Bronchial epithelial cell (primary cell): ENCODE results near the gene KIAA0232. TPM values are rescaled to one million over a fixed set of nuclear protein-coding genes. Genes with fewer than 3 reads are reported as not detected.
A peak's percentile ranks its signal among the peaks of the same experiment; 100 is the strongest.
"Not testable (repeated sequence)": the region's sequence is repeated elsewhere in the genome, so short reads cannot be mapped to it uniquely, and the experiment has no call there.

Source experiments
- DNase-seq: peaks from one replicate; pipeline ENCODE4 v3.0.0-alpha.2; 2010; ENCODE audit warnings: low read depth
- FAIRE-seq: peaks from 2 replicates; lab custom pipeline; 2011; peaks lifted over from hg19 to GRCh38; lab: Jason Lieb, UNC
- H3K27me3 ChIP-seq: 2 replicates; pipeline ENCODE4 v1.5.1; 2011; ENCODE audit warnings: low read length; ENCODE audit not compliant: control insufficient read depth, insufficient read depth
- H3K36me3 ChIP-seq: 2 replicates; pipeline ENCODE4 v1.5.1; 2011; ENCODE audit warnings: low read length; ENCODE audit not compliant: control insufficient read depth, insufficient read depth
- H3K4me3 ChIP-seq: 2 replicates; pipeline ENCODE4 v1.5.1; 2011; ENCODE audit warnings: mild to moderate bottlenecking, low read depth, low read length, control low read depth
- CTCF ChIP-seq: IDR thresholded peaks from 2 replicates; pipeline ENCODE4 v1.5.1; 2011; ENCODE audit warnings: mild to moderate bottlenecking, moderate library complexity, low read length, control low read depth, inconsistent platforms; ENCODE audit not compliant: insufficient read depth, severe bottlenecking
- total RNA-seq: library from RNA; depleted of rRNA; stranded (reverse); fragments of >200 nt; gene quantifications from 2 replicates; pipeline ENCODE4 v1.2.1, GENCODE V29; 2014

Gene KIAA0232
- total RNA-seq, 1 donor from 2014 or later: 20.5 TPM

GRCh38 chr4:6890358-6890757 is 107.8 kb downstream of the KIAA0232 start:
- no peak for FAIRE-seq
- TF ChIP-seq CTCF: no peak

GRCh38 chr4:6890971-6891370 is 108.4 kb downstream of the KIAA0232 start:
- FAIRE-seq, DNase-seq, H3K4me3 ChIP-seq, H3K27me3 ChIP-seq, H3K36me3 ChIP-seq: not testable (repeated sequence)

More at GRCh38 chr4:6890358-6890757, 107.8 kb downstream of the KIAA0232 start:
- DNase-seq: no peak
- no peaks in the 10 kb centered on the region for H3K27me3 ChIP-seq
- H3K4me3 ChIP-seq: no peak overlapping the region
- H3K36me3 ChIP-seq: no peaks in the 10 kb centered on the region

DNA sequence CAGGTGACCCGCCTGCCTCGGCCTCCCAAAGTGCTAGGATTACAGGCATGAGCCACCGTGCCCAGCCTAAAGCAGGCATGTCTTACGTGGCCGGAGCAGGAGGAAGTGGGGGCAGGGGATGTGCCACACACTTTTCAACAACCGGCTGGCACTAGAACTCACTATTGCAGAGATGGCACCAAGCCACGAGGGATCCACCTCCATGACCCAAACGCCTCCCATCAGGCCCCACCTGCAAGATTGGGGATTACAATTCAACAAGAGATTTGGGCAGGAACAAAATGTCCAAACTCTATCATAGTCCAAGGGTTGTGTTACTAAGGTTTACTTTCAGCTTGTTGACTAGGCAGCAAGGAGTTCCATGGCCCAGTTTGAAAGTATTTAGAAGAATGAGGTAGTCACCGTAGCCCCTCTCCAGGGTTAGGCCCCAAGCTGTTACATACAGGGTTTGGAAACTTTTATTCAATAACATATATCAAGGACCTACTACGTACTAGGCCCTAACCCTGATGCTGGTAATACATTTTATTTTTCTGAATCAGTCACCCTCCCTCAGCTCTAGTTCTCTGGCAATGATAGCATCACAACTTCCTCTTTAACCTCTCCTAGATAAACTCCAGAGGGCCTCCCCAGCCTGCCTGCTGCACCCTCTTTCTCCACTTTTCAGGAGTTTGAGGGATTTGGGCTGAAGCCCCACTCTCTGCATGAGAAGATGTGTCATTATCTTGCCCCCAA is 109.1 kb downstream of the KIAA0232 start:
- FAIRE-seq (no peak), DNase-seq (no peak)
- Histone ChIP-seq H3K4me3 (no peak overlapping the region), H3K36me3 (no peaks in the 10 kb centered on the region), H3K27me3 (no peaks in the 10 kb centered on the region)
- no peak for TF ChIP-seq CTCF

DNA sequence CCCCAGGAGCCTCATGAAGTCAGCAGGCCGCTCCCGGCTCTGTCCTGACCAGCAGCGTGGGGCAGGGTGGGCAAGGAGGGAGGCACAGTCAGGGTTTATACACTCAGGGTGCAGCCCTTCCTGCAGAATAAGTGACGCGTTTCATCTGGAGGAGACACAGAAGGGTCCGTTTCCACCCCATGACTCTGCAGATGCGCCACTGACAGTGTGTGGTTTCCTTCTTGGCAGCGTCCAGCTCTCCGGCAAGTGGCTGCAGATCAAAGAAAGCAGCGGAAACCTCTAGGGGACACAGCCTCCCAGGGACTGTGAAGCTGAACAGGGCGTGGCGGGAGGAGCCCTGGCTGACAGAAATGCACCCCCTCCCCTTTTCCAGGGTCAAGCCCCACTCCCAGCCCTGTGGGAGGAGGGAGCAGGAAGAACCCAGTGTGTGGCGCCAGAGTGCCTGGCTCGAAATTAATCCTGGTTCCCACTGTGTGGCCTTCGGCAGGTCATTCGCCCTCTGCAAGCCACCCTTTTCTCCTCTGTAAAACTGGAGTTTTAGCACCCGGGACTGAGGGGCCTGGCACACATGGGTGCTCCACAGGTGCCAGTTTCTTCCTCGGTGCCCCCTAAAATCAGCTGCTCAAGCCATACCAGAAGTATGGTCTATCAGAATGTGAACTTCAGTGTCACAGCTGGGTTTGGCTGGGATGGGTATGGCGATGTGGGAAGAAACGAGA is 109.8 kb downstream of the KIAA0232 start:
- DNase-seq (no peak), FAIRE-seq (no peak)
- no peak overlapping the region for H3K4me3 ChIP-seq
- no peaks in the 10 kb centered on the region for H3K36me3 ChIP-seq
- H3K27me3 ChIP-seq: no peaks in the 10 kb centered on the region
- TF ChIP-seq CTCF: peak; percentile 8

DNA sequence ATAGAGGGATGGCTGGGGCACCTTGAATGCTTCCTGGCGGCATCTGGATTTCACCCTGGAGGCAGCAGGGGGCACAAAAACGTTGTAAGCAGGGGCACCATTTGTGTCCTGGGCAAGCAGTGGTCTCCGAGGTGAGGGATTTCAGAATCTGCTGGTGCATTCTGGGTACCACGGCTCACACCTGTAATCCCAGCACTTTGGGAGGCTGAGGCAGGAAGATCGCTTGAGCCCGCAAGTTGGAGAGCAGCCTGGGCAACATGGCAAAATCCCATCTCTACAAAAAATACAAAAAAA is 110.3 kb downstream of the KIAA0232 start:
- no peak for TF ChIP-seq CTCF
- H3K36me3 ChIP-seq: no peaks in the 10 kb centered on the region
- DNase-seq (no peak), FAIRE-seq (no peak)
- no peak overlapping the region for H3K4me3 ChIP-seq
- no peaks in the 10 kb centered on the region for H3K27me3 ChIP-seq

GRCh38 chr4:6893449-6894085 is 111.0 kb downstream of the KIAA0232 start:
- Histone ChIP-seq H3K27me3 (no peaks in the 10 kb centered on the region), H3K4me3 (no peak overlapping the region), H3K36me3 (no peaks in the 10 kb centered on the region)
- no peak for TF ChIP-seq CTCF
- DNase-seq (no peak), FAIRE-seq (no peak)
